Measurements from ENCODE around the gene PKN2. TPM values are rescaled to one million over a fixed set of nuclear protein-coding genes. Genes with fewer than 3 reads are reported as not detected.
"Not testable (repeated sequence)": the region's sequence is repeated elsewhere in the genome, so short reads cannot be mapped to it uniquely, and the experiment has no call there.

Gene PKN2
- total and polyA plus RNA-seq, 8 donors: 5.0 to 118 (median 24.1) TPM

DNA sequence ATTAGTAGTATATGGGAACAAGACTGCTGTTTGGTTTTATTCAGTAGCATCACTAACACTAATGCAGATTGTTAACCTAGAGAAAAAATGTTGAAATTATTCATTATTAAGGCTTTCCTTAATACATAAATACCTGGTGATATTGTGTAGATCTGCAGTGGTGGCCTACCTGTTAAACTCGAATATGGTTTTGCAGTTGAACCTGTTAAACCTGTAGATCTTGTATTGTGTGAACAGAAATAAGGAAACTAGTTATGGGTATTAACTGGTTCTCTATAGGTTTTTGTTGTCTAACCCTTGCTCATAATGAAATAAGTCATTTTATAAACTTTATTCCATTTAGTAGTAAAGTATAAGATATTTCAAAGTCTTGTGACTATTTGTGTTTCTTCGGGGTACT lies 23.9 kb downstream of the PKN2 start:
- no peaks in the 10 kb centered on the region for H3K9me3 ChIP-seq
- TF ChIP-seq, protein P1, sequence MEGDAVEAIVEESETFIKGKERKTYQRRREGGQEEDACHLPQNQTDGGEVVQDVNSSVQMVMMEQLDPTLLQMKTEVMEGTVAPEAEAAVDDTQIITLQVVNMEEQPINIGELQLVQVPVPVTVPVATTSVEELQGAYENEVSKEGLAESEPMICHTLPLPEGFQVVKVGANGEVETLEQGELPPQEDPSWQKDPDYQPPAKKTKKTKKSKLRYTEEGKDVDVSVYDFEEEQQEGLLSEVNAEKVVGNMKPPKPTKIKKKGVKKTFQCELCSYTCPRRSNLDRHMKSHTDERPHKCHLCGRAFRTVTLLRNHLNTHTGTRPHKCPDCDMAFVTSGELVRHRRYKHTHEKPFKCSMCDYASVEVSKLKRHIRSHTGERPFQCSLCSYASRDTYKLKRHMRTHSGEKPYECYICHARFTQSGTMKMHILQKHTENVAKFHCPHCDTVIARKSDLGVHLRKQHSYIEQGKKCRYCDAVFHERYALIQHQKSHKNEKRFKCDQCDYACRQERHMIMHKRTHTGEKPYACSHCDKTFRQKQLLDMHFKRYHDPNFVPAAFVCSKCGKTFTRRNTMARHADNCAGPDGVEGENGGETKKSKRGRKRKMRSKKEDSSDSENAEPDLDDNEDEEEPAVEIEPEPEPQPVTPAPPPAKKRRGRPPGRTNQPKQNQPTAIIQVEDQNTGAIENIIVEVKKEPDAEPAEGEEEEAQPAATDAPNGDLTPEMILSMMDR (IDR thresholded peaks at IDR 0.05): no peak
- no peak for TF ChIP-seq POLR2AphosphoS5 (IDR thresholded peaks at IDR 0.05)
- TF ChIP-seq EP300 (IDR thresholded peaks at IDR 0.05): no peak
- no peak for TF ChIP-seq POLR2A (IDR thresholded peaks at IDR 0.05)
- peak in 1 of 2 donors; percentile 70 for DNase-seq
- H3K4me1 ChIP-seq: peaks cover 0 to 11% (median 2%) of the 10 kb centered on the region in 4 donors
- no peak overlapping the region for H3K27ac ChIP-seq
- H3K4me3 ChIP-seq: no peak overlapping the region
- peaks cover 0 to 19% (median 17%) of the 10 kb centered on the region in 4 donors for H3K36me3 ChIP-seq
- H3K27me3 ChIP-seq: no peaks in the 10 kb centered on the region
- 65 to 76% (median 68%) methylated on average over 2 of the region's 2 CpGs for WGBS, 5 donors
- intact Hi-C loops (cut with DNase I; ENCODE audit: low total_unique reads): no loop called here

DNA sequence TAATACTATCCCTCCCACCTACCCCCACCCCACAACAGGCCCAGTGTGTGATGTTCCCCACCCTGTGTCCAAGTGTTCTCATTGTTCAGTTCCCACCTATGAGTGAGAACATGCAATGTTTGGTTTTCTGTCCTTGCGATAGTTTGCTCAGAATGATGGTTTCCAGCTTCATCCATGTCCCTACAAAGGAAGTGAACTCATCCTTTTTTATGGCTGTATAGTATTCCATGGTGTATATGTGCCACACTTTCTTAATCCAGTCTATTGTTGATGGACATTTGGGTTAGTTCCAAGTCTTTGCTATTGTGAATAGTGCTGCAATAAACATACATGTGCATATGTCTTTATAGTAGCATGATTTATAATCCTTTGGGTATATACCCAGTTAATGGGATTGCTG lies 28.8 kb downstream of the PKN2 start:
- H3K27me3 ChIP-seq; intact Hi-C loops (cut with DNase I; ENCODE audit: low total_unique reads); H3K4me3 ChIP-seq; H3K9me3 ChIP-seq; H3K4me1 ChIP-seq; DNase-seq; H3K27ac ChIP-seq: not testable (repeated sequence)
- peaks cover 0 to 19% (median 17%) of the 10 kb centered on the region in 4 donors for H3K36me3 ChIP-seq
- WGBS, 5 donors: 91 to 100% (median 100%) methylated on average over 1 of the region's 1 CpG

DNA sequence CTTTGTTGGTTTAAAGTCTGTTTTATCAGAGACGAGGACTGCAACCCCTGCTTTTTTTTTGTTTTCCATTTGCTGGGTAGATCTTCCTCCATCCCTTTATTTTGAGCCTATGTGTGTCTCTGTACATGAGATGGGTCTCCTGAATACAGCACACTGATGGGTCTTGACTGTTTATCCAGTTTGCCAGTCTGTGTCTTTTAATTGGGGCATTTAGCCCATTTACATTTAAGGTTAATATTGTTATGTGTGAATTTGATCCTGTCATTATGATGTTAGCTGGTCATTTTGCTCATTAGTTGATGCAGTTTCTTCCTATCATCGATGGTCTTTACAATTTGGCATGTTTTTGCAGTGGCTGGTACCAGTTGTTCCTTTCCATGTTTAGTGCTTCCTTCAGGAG lies 32.5 kb downstream of the PKN2 start:
- H3K27me3 ChIP-seq; H3K9me3 ChIP-seq; intact Hi-C loops (cut with DNase I; ENCODE audit: low total_unique reads); DNase-seq; H3K4me3 ChIP-seq; H3K27ac ChIP-seq; H3K36me3 ChIP-seq: not testable (repeated sequence)
- 86 to 96% (median 89%) methylated on average over 2 of the region's 2 CpGs for WGBS, 5 donors
- H3K4me1 ChIP-seq: peaks cover 0 to 13% (median 0%) of the 10 kb centered on the region in 4 donors

DNA sequence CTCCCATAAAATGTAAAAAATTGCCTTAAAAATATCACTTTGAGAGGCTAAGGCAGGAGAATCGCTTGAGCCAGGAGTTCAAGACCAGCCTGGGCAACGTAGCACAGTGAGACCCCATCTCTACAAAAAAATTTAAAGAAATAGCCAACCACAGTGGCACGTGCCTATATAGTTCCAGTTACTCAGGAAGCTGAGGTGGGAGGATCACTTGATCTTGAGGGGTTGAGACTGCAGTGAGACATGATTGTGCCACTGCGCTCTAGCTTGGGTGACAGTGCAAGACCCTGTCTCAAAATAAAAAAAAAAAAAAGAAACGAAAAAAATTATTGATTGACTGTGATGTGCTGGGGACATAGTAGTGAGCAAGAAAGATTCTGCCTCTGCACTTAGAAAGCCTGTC lies 38.4 kb downstream of the PKN2 start:
- no peak for TF ChIP-seq POLR2AphosphoS5 (IDR thresholded peaks at IDR 0.05)
- TF ChIP-seq, protein P1 (IDR thresholded peaks at IDR 0.05): no peak
- no peak for TF ChIP-seq EP300 (IDR thresholded peaks at IDR 0.05)
- no peak for TF ChIP-seq POLR2A (IDR thresholded peaks at IDR 0.05)
- no peaks in the 10 kb centered on the region for H3K27me3 ChIP-seq
- intact Hi-C loops (cut with DNase I; ENCODE audit: low total_unique reads): no loop called here
- 90 to 94% (median 91%) methylated on average over 5 of the region's 5 CpGs for WGBS, 5 donors
- H3K27ac ChIP-seq: no peak overlapping the region
- no peak for DNase-seq
- H3K9me3 ChIP-seq: no peaks in the 10 kb centered on the region
- H3K36me3 ChIP-seq: no peaks in the 10 kb centered on the region
- peaks cover 0 to 24% (median 6%) of the 10 kb centered on the region in 4 donors for H3K4me1 ChIP-seq
- no peak overlapping the region for H3K4me3 ChIP-seq

DNA sequence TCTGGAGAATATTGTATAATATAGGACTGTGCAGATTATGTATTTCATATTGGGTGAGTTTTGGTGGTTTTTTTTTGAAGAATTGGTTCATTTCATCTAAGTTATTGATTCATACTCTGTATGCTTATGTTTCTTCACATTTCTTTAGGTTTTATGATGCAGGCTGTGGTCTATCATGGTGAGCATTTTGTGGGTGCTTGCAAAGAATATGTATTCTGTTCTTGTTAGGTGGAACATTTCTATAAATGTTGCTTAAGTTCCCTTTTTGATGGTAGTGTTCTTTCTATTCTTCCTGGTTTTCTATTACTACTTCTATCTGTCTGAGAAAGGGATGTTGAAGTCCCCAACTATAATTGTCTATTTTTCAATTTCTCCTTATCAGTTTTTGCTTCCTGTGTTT lies 42.6 kb downstream of the PKN2 start:
- Histone ChIP-seq H3K9me3 (no peaks in the 10 kb centered on the region), H3K27me3 (no peaks in the 10 kb centered on the region), H3K4me1 (peaks cover 9 to 41% (median 25%) of the 10 kb centered on the region in 4 donors), H3K36me3 (peaks cover 0 to 8% (median 3%) of the 10 kb centered on the region in 4 donors), H3K27ac (no peak overlapping the region), H3K4me3 (no peak overlapping the region)
- TF ChIP-seq POLR2A (IDR thresholded peaks at IDR 0.05) (no peak), POLR2AphosphoS5 (IDR thresholded peaks at IDR 0.05) (no peak), EP300 (IDR thresholded peaks at IDR 0.05) (no peak)
- TF ChIP-seq, protein P1 (IDR thresholded peaks at IDR 0.05): no peak
- DNase-seq: no peak
- intact Hi-C loops (cut with DNase I; ENCODE audit: low total_unique reads): no loop called here
